HG02610 (cell line): Measurements from ENCODE around the gene LMNA.
"Not testable (repeated sequence)": the region's sequence is repeated elsewhere in the genome, so short reads cannot be mapped to it uniquely, and the experiment has no call there.

Experiments
- ATAC-seq: cut with Tn5 transposase; IDR thresholded peaks from one replicate; pipeline ENCODE4 v1.9.1; 2021; ENCODE audit warnings: mild to moderate bottlenecking, moderate library complexity; ENCODE audit not compliant: unreplicated experiment

Gene LMNA

GRCh38 chr1:156160000-156160742, 45.7 kb downstream of the LMNA start:
- no peak for ATAC-seq

- no peak for ATAC-seq
Observed at GRCh38 chr1:156160743-156161171, 46.2 kb downstream of the LMNA start.

GRCh38 chr1:156162430-156163037, 48.0 kb downstream of the LMNA start:
- ATAC-seq: no peak

- ATAC-seq: no peak
Observed at GRCh38 chr1:156163712-156164111, 49.2 kb downstream of the LMNA start.

- no peak for ATAC-seq
Observed at GRCh38 chr1:156164125-156164831, 49.8 kb downstream of the LMNA start.

- no peak for ATAC-seq
Observed at GRCh38 chr1:156165083-156165482, 50.6 kb downstream of the LMNA start.

- ATAC-seq: no peak
Observed at GRCh38 chr1:156167536-156167935, 53.0 kb downstream of the LMNA start.

- ATAC-seq: no peak
Observed at GRCh38 chr1:156172696-156173470, 58.4 kb downstream of the LMNA start.

GRCh38 chr1:156176610-156177210, 62.2 kb downstream of the LMNA start:
- ATAC-seq: no peak

- ATAC-seq: no peak
Observed at GRCh38 chr1:156177919-156178654, 63.6 kb downstream of the LMNA start.

- ATAC-seq: no peak
Observed at GRCh38 chr1:156180471-156180870, 66.0 kb downstream of the LMNA start.

GRCh38 chr1:156181391-156181924, 66.9 kb downstream of the LMNA start:
- not testable (repeated sequence) for ATAC-seq

- ATAC-seq: not testable (repeated sequence)
Observed at GRCh38 chr1:156182010-156182779, 67.7 kb downstream of the LMNA start.

GRCh38 chr1:156186347-156187177, 72.1 kb downstream of the LMNA start:
- not testable (repeated sequence) for ATAC-seq
